PFSK-1 (cell line): Measurements from ENCODE around the gene GNAZ.

Experiments
- POLR2AphosphoS5 ChIP-seq: IDR thresholded peaks from 2 replicates; pipeline ENCODE4 v1.6.1; 2012; ENCODE audit warnings: low read depth, mild to moderate bottlenecking, control low read depth, low read length, moderate library complexity
- SIN3A ChIP-seq: IDR thresholded peaks from 2 replicates; pipeline ENCODE4 v1.6.1; 2012; ENCODE audit warnings: mild to moderate bottlenecking, low read length, moderate library complexity, borderline replicate concordance; ENCODE audit not compliant: insufficient read depth
- TAF1 ChIP-seq: IDR thresholded peaks from 2 replicates; pipeline ENCODE4 v1.6.1; 2012; ENCODE audit warnings: low read length, control low read depth, borderline replicate concordance; ENCODE audit not compliant: insufficient read depth
- TF ChIP-seq, protein P1 (sequence below), 2 experiments: IDR thresholded peaks; 2 replicates each; pipeline versions ENCODE4 v1.6.1 to v1.8.0; 2011 to 2012; ENCODE audit warnings: low read depth in 2 of 2, low read length in 2 of 2, control low read depth in 1 of 2, inconsistent platforms in 1 of 2, mild to moderate bottlenecking in 1 of 2, moderate library complexity in 1 of 2; ENCODE audit not compliant: insufficient read depth in 1 of 2

DNA sequence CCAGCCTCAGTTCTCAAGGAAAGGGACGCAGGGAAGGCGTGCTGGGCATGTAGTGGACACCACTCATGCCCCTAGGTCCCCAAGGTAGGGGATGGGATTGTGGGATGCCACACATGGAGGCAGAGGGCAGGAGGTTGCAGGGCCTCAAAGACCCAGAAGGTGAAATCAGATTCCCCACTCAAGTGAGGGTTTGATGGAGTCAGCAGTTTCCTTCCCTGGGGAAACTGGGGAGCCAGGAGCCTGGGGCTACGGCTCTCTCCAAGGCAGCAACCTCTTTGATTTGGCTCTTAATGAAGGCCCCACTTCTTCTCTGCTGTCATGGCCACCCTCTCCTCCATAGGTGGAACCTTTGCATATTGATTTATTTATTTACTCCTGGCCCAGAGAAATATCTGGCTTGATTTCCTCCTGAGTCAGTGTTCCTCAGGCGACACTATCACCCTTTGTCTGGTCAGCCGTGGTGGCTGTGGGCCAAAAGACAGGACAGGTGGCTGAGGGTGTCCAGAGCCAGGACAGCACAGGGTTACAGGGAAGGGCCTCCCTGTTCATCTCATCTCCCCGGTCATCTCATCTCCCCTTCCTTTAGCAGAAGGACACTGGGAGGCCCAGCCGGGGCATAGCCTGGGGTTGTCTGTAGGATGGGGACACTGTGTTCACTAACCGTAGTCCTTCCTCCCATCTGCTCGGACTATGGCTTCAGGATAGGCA is 9.6 kb downstream of the GNAZ start:
- TF ChIP-seq POLR2AphosphoS5 = no peak
- TF ChIP-seq, protein P1, sequence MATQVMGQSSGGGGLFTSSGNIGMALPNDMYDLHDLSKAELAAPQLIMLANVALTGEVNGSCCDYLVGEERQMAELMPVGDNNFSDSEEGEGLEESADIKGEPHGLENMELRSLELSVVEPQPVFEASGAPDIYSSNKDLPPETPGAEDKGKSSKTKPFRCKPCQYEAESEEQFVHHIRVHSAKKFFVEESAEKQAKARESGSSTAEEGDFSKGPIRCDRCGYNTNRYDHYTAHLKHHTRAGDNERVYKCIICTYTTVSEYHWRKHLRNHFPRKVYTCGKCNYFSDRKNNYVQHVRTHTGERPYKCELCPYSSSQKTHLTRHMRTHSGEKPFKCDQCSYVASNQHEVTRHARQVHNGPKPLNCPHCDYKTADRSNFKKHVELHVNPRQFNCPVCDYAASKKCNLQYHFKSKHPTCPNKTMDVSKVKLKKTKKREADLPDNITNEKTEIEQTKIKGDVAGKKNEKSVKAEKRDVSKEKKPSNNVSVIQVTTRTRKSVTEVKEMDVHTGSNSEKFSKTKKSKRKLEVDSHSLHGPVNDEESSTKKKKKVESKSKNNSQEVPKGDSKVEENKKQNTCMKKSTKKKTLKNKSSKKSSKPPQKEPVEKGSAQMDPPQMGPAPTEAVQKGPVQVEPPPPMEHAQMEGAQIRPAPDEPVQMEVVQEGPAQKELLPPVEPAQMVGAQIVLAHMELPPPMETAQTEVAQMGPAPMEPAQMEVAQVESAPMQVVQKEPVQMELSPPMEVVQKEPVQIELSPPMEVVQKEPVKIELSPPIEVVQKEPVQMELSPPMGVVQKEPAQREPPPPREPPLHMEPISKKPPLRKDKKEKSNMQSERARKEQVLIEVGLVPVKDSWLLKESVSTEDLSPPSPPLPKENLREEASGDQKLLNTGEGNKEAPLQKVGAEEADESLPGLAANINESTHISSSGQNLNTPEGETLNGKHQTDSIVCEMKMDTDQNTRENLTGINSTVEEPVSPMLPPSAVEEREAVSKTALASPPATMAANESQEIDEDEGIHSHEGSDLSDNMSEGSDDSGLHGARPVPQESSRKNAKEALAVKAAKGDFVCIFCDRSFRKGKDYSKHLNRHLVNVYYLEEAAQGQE (IDR thresholded peaks at IDR 0.05; ENCODE audit: insufficient read depth in 1 of 2, low read depth in 2 of 2, low read length in 2 of 2) = no peak
- no peak for TF ChIP-seq SIN3A
- TF ChIP-seq TAF1 = no peak
